HEK293T (cell line): ENCODE measurements around the gene TRPC4AP.

Experiments
- ELF4 ChIP-seq: fragments of 450-650 bp; IDR thresholded peaks from 2 replicates; pipeline ENCODE4 v1.6.1; 2017; ENCODE audit warnings: antibody characterized with exemption
- FOXA1 ChIP-seq: fragments of 450-650 bp; IDR thresholded peaks from 2 replicates; pipeline ENCODE4 v1.6.1; 2016; ENCODE audit warnings: mild to moderate bottlenecking

GRCh38 chr20:35088231-35089145 is 4.1 kb downstream of the TRPC4AP start:
- TF ChIP-seq FOXA1 (no peak), ELF4 (no peak)
